Measurements from ENCODE around the gene USP43.

GRCh38 chr17:9636501-9636900 is 8.8 kb upstream of the USP43 start:
- TF ChIP-seq, protein P1, sequence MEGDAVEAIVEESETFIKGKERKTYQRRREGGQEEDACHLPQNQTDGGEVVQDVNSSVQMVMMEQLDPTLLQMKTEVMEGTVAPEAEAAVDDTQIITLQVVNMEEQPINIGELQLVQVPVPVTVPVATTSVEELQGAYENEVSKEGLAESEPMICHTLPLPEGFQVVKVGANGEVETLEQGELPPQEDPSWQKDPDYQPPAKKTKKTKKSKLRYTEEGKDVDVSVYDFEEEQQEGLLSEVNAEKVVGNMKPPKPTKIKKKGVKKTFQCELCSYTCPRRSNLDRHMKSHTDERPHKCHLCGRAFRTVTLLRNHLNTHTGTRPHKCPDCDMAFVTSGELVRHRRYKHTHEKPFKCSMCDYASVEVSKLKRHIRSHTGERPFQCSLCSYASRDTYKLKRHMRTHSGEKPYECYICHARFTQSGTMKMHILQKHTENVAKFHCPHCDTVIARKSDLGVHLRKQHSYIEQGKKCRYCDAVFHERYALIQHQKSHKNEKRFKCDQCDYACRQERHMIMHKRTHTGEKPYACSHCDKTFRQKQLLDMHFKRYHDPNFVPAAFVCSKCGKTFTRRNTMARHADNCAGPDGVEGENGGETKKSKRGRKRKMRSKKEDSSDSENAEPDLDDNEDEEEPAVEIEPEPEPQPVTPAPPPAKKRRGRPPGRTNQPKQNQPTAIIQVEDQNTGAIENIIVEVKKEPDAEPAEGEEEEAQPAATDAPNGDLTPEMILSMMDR (IDR thresholded peaks at IDR 0.05), result no peak
- no peak for TF ChIP-seq ZFX (IDR thresholded peaks at IDR 0.05; ENCODE audit: borderline replicate concordance)

Data from 22Rv1 (cell line).